PC-9 (cell line): ENCODE results near the gene LBH. TPM values are rescaled to one million over a fixed set of nuclear protein-coding genes. Genes with fewer than 3 reads are reported as not detected.

Experiments used
- BruUV-seq: library from RNA; stranded (reverse); fragments of 400-500 nt; replicated peaks from 2 replicates; lab custom pipeline; 2021; lab: Mats Ljungman, UMichigan
- CTCF ChIA-PET: fragments of 300-600 bp; sonication (Branson Sonifier 250); formaldehyde crosslinking; loops from one replicate; lab custom pipeline; 2022; ENCODE audit warnings: antibody characterized with exemption; lab: Charles Lee
- POLR2A ChIA-PET: fragments of 300-600 bp; sonication (Branson Sonifier 250); formaldehyde crosslinking; loops from one replicate; lab custom pipeline; 2022; ENCODE audit warnings: antibody characterized with exemption; ENCODE audit not compliant: unreplicated experiment; lab: Charles Lee
- DNase-seq, 2 experiments: peaks; one replicate each; pipeline versions ENCODE4 v3.0.0 to v3.0.0-alpha.2; 2015 to 2022; ENCODE audit warnings: mixed read lengths in 1 of 2
- H2AFZ ChIP-seq: fragments of 200-600 bp; sonication (generic); 2 replicates; pipeline ENCODE4 v1.8.1; 2017; ENCODE audit warnings: antibody characterized with exemption
- H3F3A ChIP-seq: fragments of 200-600 bp; sonication (generic); 2 replicates; pipeline ENCODE4 v1.8.1; 2017; ENCODE audit warnings: antibody characterized with exemption, mild to moderate bottlenecking, low read depth; ENCODE audit not compliant: insufficient read depth
- H3K27ac ChIP-seq: fragments of 200-600 bp; sonication (generic); 2 replicates; pipeline ENCODE4 v1.6.1; 2016; ENCODE audit warnings: mixed run types
- H3K27me3 ChIP-seq: fragments of 200-600 bp; sonication (generic); 2 replicates; pipeline ENCODE4 v1.6.1; 2016; ENCODE audit warnings: low read depth, mixed run types; ENCODE audit not compliant: insufficient read depth
- H3K36me3 ChIP-seq: fragments of 200-600 bp; sonication (generic); 2 replicates; pipeline ENCODE4 v1.6.1; 2016; ENCODE audit warnings: low read depth, mixed run types
- H3K4me1 ChIP-seq: fragments of 200-600 bp; sonication (generic); replicated peaks from 2 replicates; pipeline ENCODE4 v1.6.1; 2016; ENCODE audit warnings: mixed run types; ENCODE audit not compliant: insufficient read depth
- H3K4me2 ChIP-seq: fragments of 200-600 bp; sonication (generic); 2 replicates; pipeline ENCODE4 v1.6.1; 2017; ENCODE audit warnings: mixed run types
- H3K4me3 ChIP-seq: fragments of 200-600 bp; sonication (generic); 2 replicates; pipeline ENCODE4 v1.6.1; 2016; ENCODE audit warnings: mixed run types
- H3K79me2 ChIP-seq: fragments of 200-600 bp; sonication (generic); 2 replicates; pipeline ENCODE4 v1.6.1; 2017; ENCODE audit warnings: low read depth, mixed run types
- H3K9me2 ChIP-seq: fragments of 200-600 bp; sonication (generic); 2 replicates; pipeline ENCODE4 v1.8.1; 2017; ENCODE audit warnings: mild to moderate bottlenecking; ENCODE audit not compliant: insufficient read depth
- H3K9me3 ChIP-seq: fragments of 200-600 bp; sonication (generic); 2 replicates; pipeline ENCODE4 v1.8.1; 2016; ENCODE audit warnings: low read depth; ENCODE audit not compliant: insufficient read depth
- H4K20me1 ChIP-seq: fragments of 200-600 bp; sonication (generic); 2 replicates; pipeline ENCODE4 v1.8.1; 2017; ENCODE audit not compliant: insufficient read depth
- CTCF ChIP-seq: fragments of 200-600 bp; sonication (generic); conservative IDR thresholded peaks from 2 replicates; pipeline ENCODE4 v1.6.1; 2017; ENCODE audit warnings: mixed run types, antibody characterized with exemption, mild to moderate bottlenecking, moderate library complexity
- EZH2 ChIP-seq: fragments of 200-600 bp; sonication (generic); IDR thresholded peaks from 2 replicates; pipeline ENCODE4 v1.8.0; 2017; ENCODE audit warnings: antibody characterized with exemption, low read depth
- intact Hi-C: fragments of 100-400 bp; cut with micrococcal nuclease; formaldehyde crosslinking; loops from one replicate; pipeline ENCODE4 v1.10.0; 2022; ENCODE audit not compliant: unreplicated experiment
- total RNA-seq: library from RNA; stranded (reverse); gene quantifications from 2 replicates; pipeline ENCODE4 v1.2.3, GENCODE V29; 2021

LBH gene
- total RNA-seq, 1 experiment from 2014 or later: 30.6 TPM

DNA sequence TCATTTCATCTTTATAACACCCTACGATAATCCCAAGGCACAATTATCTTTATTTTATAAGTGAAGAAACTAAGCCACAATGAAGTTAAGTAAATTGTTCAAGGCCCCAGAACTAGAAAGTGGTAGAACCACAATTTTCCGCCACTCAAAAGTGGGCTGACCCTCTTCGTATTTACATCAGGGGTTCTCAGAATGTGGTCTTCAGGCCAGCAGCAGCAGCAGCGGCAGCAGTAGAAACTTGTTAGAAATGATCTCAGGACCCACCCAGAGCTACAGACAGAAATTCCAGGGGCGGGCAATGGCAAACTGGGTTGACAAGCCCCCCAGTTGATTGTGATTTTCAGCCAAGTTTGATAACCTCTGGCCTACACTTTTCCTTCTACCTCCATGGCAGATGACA lies 62.8 kb downstream of the LBH start:
- Histone ChIP-seq H4K20me1 (no peaks in the 10 kb centered on the region), H3K36me3 (no peaks in the 10 kb centered on the region), H3K4me1 (peaks cover 15% of the 10 kb centered on the region), H3K4me2 (peak overlapping the region; percentile 23; the same call in 1 of the 2 replicates), H3K9me3 (no peaks in the 10 kb centered on the region), H3K27me3 (no peaks in the 10 kb centered on the region), H3F3A (peaks cover 15% of the 10 kb centered on the region; the same call in 1 of the 2 replicates), H3K79me2 (no peaks in the 10 kb centered on the region), H3K9me2 (no peaks in the 10 kb centered on the region), H3K4me3 (no peak overlapping the region), H2AFZ (no peak overlapping the region), H3K27ac (peak overlapping the region; percentile 43)
- no peak for TF ChIP-seq EZH2
- TF ChIP-seq CTCF: no peak
- intact Hi-C loops: no loop called here
- no TSS peak for BruUV-seq
- DNase-seq: no peak
- ChIA-PET CTCF (no interaction called here), POLR2A (no interaction called here)

GRCh38 chr2:30296496-30296895 lies 65.2 kb downstream of the LBH start:
- intact Hi-C loops: no loop called here
- Histone ChIP-seq H3K27me3 (no peaks in the 10 kb centered on the region), H3K4me3 (no peak overlapping the region), H4K20me1 (no peaks in the 10 kb centered on the region), H3K36me3 (no peaks in the 10 kb centered on the region), H3F3A (peaks cover 15% of the 10 kb centered on the region; the same call in 1 of the 2 replicates), H3K9me3 (no peaks in the 10 kb centered on the region), H3K27ac (no peak overlapping the region), H3K79me2 (no peaks in the 10 kb centered on the region), H3K4me1 (peaks cover 15% of the 10 kb centered on the region), H3K9me2 (no peaks in the 10 kb centered on the region), H2AFZ (no peak overlapping the region), H3K4me2 (no peak overlapping the region)
- TF ChIP-seq CTCF: no peak
- no peak for TF ChIP-seq EZH2
- ChIA-PET CTCF (no interaction called here), POLR2A (no interaction called here)
- no TSS peak for BruUV-seq
- no peak for DNase-seq

GRCh38 chr2:30298302-30298701 lies 67.0 kb downstream of the LBH start:
- Histone ChIP-seq H3K9me2 (no peaks in the 10 kb centered on the region), H3K79me2 (no peaks in the 10 kb centered on the region), H3K4me3 (no peak overlapping the region), H3K4me1 (peaks cover 9% of the 10 kb centered on the region), H3K27ac (no peak overlapping the region), H3F3A (peaks cover 10% of the 10 kb centered on the region; the same call in 1 of the 2 replicates), H3K4me2 (no peak overlapping the region), H3K36me3 (no peaks in the 10 kb centered on the region), H2AFZ (no peak overlapping the region), H3K9me3 (no peaks in the 10 kb centered on the region), H4K20me1 (no peaks in the 10 kb centered on the region), H3K27me3 (no peaks in the 10 kb centered on the region)
- DNase-seq: no peak
- BruUV-seq: no TSS peak
- ChIA-PET CTCF (interaction anchor here (0.6 kb wide), 1 partner anchor 101 kb away, joined by 10 read pairs; no protein-coding TSS in a partner anchor), POLR2A (no interaction called here)
- no peak for TF ChIP-seq EZH2
- no peak for TF ChIP-seq CTCF
- intact Hi-C loops: no loop called here
